ENCODE measurements around the gene CAB39.

GRCh38 chr2:230861552-230862255 lies 149.1 kb downstream of the CAB39 start:
- TF ChIP-seq CTCF (conservative IDR thresholded peaks at IDR 0.05; ENCODE audit: low read depth, low read length) = no peak
- no peak for TF ChIP-seq EZH2 (IDR thresholded peaks at IDR 0.05; ENCODE audit: low read length, unreplicated experiment)

Data from PC-3 (cell line).